ENCODE data around the gene FAF1. TPM values are rescaled to one million over a fixed set of nuclear protein-coding genes. Genes with fewer than 3 reads are reported as not detected.

The FAF1 gene
- total RNA-seq, 2 donors from 2014 or later: 17.8 to 27.5 TPM

DNA sequence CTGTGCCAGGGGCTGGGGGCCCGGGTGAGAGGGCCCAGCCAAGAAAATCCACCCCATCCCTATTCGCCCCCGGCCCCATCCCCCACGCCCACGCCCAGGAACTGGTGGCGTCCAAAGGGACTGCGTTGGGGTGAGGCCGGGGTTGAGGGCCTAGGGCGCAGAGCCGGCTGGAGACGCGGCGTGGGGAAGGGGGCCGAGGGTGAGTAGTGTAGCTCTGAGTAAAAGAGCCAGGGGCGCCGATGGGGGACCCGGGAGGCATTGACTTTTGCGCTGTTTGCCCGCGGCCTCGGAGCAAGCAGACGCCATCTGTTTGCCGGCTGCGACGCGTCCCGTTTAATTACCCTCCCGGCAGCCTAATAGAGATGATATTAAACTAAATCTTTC, 533.4 kb downstream of the FAF1 start:
- no peaks in the 10 kb centered on the region for H3K36me3 ChIP-seq (replicated peaks in 1 of 2; ENCODE audit: insufficient read depth in 1 of 2, low read depth in 2 of 2)
- 2 to 3% methylated on average over 13 to 28 of the region's 28 CpGs for WGBS, 2 donors
- TF ChIP-seq, protein P1, sequence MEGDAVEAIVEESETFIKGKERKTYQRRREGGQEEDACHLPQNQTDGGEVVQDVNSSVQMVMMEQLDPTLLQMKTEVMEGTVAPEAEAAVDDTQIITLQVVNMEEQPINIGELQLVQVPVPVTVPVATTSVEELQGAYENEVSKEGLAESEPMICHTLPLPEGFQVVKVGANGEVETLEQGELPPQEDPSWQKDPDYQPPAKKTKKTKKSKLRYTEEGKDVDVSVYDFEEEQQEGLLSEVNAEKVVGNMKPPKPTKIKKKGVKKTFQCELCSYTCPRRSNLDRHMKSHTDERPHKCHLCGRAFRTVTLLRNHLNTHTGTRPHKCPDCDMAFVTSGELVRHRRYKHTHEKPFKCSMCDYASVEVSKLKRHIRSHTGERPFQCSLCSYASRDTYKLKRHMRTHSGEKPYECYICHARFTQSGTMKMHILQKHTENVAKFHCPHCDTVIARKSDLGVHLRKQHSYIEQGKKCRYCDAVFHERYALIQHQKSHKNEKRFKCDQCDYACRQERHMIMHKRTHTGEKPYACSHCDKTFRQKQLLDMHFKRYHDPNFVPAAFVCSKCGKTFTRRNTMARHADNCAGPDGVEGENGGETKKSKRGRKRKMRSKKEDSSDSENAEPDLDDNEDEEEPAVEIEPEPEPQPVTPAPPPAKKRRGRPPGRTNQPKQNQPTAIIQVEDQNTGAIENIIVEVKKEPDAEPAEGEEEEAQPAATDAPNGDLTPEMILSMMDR (IDR thresholded peaks at IDR 0.05): no peak
- no peak for TF ChIP-seq POLR2A (IDR thresholded peaks at IDR 0.05)
- intact Hi-C loops (cut with DNase I): no loop called here
- H3K4me1 ChIP-seq: peaks cover 62% of the 10 kb centered on the region
- H3K27me3 ChIP-seq: peaks cover 2 to 55% of the 10 kb centered on the region in 2 donors
- H3K27ac ChIP-seq: no peak overlapping the region
- DNase-seq: no peak
- no peak for ATAC-seq
- H3K9me3 ChIP-seq: no peaks in the 10 kb centered on the region
- no peak overlapping the region for H3K4me3 ChIP-seq

DNA sequence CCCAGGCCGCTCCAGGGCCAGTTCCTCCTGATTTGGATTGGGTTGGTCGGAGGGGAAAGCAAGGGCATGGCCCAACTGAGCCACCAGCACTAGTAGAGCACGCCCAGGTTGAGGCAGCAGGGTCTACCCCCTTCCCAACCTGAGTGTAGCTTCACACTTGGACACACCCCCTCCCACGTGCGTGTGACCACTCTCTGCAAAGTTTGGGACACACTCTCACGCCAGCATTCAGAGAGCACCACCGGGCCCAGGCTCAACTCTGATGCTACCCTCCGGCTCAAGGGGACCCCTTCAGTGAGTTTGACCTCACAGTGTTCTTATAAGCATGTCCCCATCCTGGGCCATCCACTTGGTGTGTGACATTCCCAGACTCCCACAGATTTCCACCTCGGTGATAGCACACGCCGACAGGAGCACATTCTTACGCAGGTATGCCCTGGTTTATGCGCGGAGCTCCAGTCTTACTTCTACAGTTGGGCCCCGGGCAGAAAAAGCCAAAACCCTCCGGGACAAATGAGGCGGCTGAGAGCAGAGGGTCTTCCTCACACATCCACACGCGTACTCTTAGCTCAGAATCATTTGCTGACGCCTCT, 533.9 kb downstream of the FAF1 start:
- WGBS, 2 donors: 10 to 26% methylated on average over 20 of the region's 20 CpGs
- ATAC-seq (no peak), DNase-seq (no peak)
- peaks cover 60% of the 10 kb centered on the region for H3K4me1 ChIP-seq
- H3K9me3 ChIP-seq: no peaks in the 10 kb centered on the region
- H3K27ac ChIP-seq: no peak overlapping the region
- TF ChIP-seq, protein P1 (IDR thresholded peaks at IDR 0.05): no peak
- no peak for TF ChIP-seq POLR2A (IDR thresholded peaks at IDR 0.05)
- peaks cover 2 to 59% of the 10 kb centered on the region in 2 donors for H3K27me3 ChIP-seq
- intact Hi-C loops (cut with DNase I): no loop called here
- no peaks in the 10 kb centered on the region for H3K36me3 ChIP-seq (replicated peaks in 1 of 2; ENCODE audit: insufficient read depth in 1 of 2, low read depth in 2 of 2)
- no peak overlapping the region for H3K4me3 ChIP-seq

DNA sequence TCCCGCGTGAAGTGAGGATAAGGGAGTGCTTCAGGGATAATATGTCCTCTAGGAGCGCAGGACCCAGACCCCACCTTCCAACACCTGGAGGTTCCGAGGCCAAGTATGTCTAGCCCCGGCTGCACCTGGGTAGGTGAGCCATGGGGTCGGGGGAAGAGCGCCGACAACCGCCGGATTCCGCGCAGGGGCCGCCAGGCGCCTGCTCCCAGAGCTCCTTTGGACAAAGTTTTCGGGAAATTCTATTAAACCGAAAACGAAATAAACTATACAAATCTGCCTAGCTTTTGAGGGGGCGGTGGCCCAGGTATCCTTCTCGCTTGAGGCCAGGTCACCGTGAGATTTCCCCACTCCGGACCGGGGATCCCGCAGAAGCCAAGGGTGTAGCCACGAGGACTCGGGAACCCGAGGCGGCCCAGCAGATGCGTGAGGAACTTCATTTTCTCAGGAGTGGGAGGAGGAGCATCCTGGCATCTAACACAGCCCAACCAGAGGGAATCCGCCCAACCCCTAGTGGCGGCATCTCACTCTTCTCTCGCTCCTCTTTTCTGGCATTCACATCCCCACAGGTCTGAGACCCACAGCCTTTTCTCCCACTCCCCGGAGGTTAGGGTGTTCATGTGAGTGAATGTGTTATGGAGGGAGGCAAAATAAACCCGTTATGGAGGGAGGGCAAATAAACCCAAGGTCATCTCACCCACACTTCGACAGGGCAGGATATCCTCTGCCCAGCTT, 534.5 kb downstream of the FAF1 start:
- Histone ChIP-seq H3K9me3 (no peaks in the 10 kb centered on the region), H3K36me3 (replicated peaks in 1 of 2; ENCODE audit: insufficient read depth in 1 of 2, low read depth in 2 of 2) (no peaks in the 10 kb centered on the region), H3K4me1 (peaks cover 59% of the 10 kb centered on the region), H3K27ac (no peak overlapping the region), H3K27me3 (peaks cover 2 to 63% of the 10 kb centered on the region in 2 donors), H3K4me3 (no peak overlapping the region)
- DNase-seq (no peak), ATAC-seq (no peak)
- TF ChIP-seq POLR2A (IDR thresholded peaks at IDR 0.05): no peak
- TF ChIP-seq, protein P1 (IDR thresholded peaks at IDR 0.05): no peak
- intact Hi-C loops (cut with DNase I): no loop called here
- WGBS, 2 donors: 7 to 8% methylated on average over 25 to 34 of the region's 34 CpGs

DNA sequence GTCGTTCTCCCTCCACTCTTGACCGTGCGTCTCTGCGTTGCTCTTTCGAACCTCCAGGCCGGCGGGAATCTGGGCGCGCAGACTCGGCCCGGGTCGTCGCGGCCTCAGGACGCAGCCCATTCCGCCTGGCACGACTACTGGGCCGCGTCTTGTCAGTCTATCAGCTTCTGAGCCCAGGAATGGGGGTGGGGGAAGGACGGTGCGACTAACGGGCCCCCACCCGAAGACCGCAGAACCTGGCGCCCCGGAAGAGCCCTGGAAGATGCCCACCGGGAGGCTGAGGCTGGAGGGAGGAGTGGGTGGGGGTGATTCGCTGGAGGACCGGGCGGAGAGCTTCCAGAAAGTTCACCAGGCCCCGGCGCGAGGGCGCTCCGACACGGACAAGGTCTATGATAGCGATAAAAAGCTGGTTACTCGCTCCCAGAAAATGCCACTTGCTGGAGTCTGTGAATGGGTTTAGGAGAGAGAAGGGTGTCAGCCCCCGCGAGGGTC, 535.1 kb downstream of the FAF1 start:
- H3K36me3 ChIP-seq (replicated peaks in 1 of 2; ENCODE audit: insufficient read depth in 1 of 2, low read depth in 2 of 2): no peaks in the 10 kb centered on the region
- ATAC-seq (no peak), DNase-seq (no peak)
- intact Hi-C loops (cut with DNase I): no loop called here
- peaks cover 2 to 63% of the 10 kb centered on the region in 2 donors for H3K27me3 ChIP-seq
- WGBS, 2 donors: 9% methylated on average over 17 to 40 of the region's 40 CpGs
- H3K27ac ChIP-seq: no peak overlapping the region
- TF ChIP-seq, protein P1 (IDR thresholded peaks at IDR 0.05): no peak
- no peak for TF ChIP-seq POLR2A (IDR thresholded peaks at IDR 0.05)
- peaks cover 53% of the 10 kb centered on the region for H3K4me1 ChIP-seq
- H3K9me3 ChIP-seq: no peaks in the 10 kb centered on the region
- no peak overlapping the region for H3K4me3 ChIP-seq
